Trophoblast cell (in vitro differentiated cells and primary cell): Measurements from ENCODE around the gene LHX5.

ENCODE experiments used
- DNase-seq, 2 donors: peaks; one replicate each; pipeline ENCODE4 v3.0.0-alpha.2; 2016
- H2AFZ ChIP-seq: 2 replicates; pipeline ENCODE4 v1.6.1; 2013; ENCODE audit warnings: low read length, moderate library complexity, mild to moderate bottlenecking; ENCODE audit not compliant: insufficient read depth, poor library complexity
- H2AK5ac ChIP-seq: 2 replicates; pipeline ENCODE4 v1.6.1; 2013; ENCODE audit warnings: mild to moderate bottlenecking, low read length
- H2BK120ac ChIP-seq: 2 replicates; pipeline ENCODE4 v1.6.1; 2013; ENCODE audit warnings: low read length, mild to moderate bottlenecking, moderate library complexity; ENCODE audit not compliant: insufficient read depth, poor library complexity
- H2BK12ac ChIP-seq: 2 replicates; pipeline ENCODE4 v1.6.1; 2013; ENCODE audit warnings: mild to moderate bottlenecking, low read length, moderate library complexity
- H2BK5ac ChIP-seq: 2 replicates; pipeline ENCODE4 v1.6.1; 2013; ENCODE audit warnings: low read length, low read depth, moderate library complexity, mild to moderate bottlenecking; ENCODE audit not compliant: poor library complexity
- H3K14ac ChIP-seq: 2 replicates; pipeline ENCODE4 v1.6.1; 2013; ENCODE audit warnings: mild to moderate bottlenecking, low read length
- H3K18ac ChIP-seq: 2 replicates; pipeline ENCODE4 v1.6.1; 2013; ENCODE audit warnings: mild to moderate bottlenecking, low read length
- H3K23ac ChIP-seq: 2 replicates; pipeline ENCODE4 v1.6.1; 2013; ENCODE audit warnings: low read length
- H3K27ac ChIP-seq: 2 replicates; pipeline ENCODE4 v1.5.1; 2013; ENCODE audit warnings: low read depth, mild to moderate bottlenecking, inconsistent platforms, low read length, moderate library complexity
- H3K27me3 ChIP-seq: 2 replicates; pipeline ENCODE4 v1.6.1; 2013; ENCODE audit warnings: inconsistent platforms, mild to moderate bottlenecking, low read length, moderate library complexity; ENCODE audit not compliant: insufficient read depth
- H3K36me3 ChIP-seq, 2 experiments: 1 replicate in 1 of 2; 2 replicates in 1 of 2; pipeline ENCODE4 v1.6.1; 2013; ENCODE audit warnings: low read length in 2 of 2, mild to moderate bottlenecking in 2 of 2, moderate library complexity in 1 of 2; ENCODE audit not compliant: insufficient read depth in 2 of 2, control insufficient read depth in 1 of 2
- H3K4ac ChIP-seq: 2 replicates; pipeline ENCODE4 v1.6.1; 2013; ENCODE audit warnings: low read depth, mild to moderate bottlenecking, low read length, moderate library complexity
- H3K4me1 ChIP-seq, 2 experiments: 1 replicate in 1 of 2; 2 replicates in 1 of 2; pipeline ENCODE4 v1.6.1; 2013; ENCODE audit warnings: low read length in 2 of 2, mild to moderate bottlenecking in 2 of 2, moderate library complexity in 1 of 2; ENCODE audit not compliant: insufficient read depth in 2 of 2, control insufficient read depth in 1 of 2
- H3K4me2 ChIP-seq: 2 replicates; pipeline ENCODE4 v1.6.1; 2013; ENCODE audit warnings: inconsistent platforms, mild to moderate bottlenecking, low read length, moderate library complexity
- H3K4me3 ChIP-seq: 2 replicates; pipeline ENCODE4 v1.5.1; 2013; ENCODE audit warnings: mild to moderate bottlenecking, low read depth, low read length, inconsistent platforms
- H3K79me1 ChIP-seq: one replicate; pipeline ENCODE4 v1.6.1; 2013; ENCODE audit warnings: low read length
- H3K79me2 ChIP-seq: 2 replicates; pipeline ENCODE4 v1.6.1; 2013; ENCODE audit warnings: low read length, mild to moderate bottlenecking; ENCODE audit not compliant: control insufficient read depth, insufficient read depth, poor library complexity
- H3K9ac ChIP-seq: 2 replicates; pipeline ENCODE4 v1.6.1; 2013; ENCODE audit warnings: mild to moderate bottlenecking, low read length
- H3K9me3 ChIP-seq: 2 replicates; pipeline ENCODE4 v1.6.1; 2013; ENCODE audit warnings: low read depth, mild to moderate bottlenecking, control low read depth, inconsistent platforms, low read length; ENCODE audit not compliant: insufficient read depth
- H4K12ac ChIP-seq: 2 replicates; pipeline ENCODE4 v1.6.1; 2013; ENCODE audit warnings: low read depth, mild to moderate bottlenecking, low read length, moderate library complexity
- H4K8ac ChIP-seq: 2 replicates; pipeline ENCODE4 v1.6.1; 2013; ENCODE audit warnings: low read depth, mild to moderate bottlenecking, low read length, moderate library complexity
- H4K91ac ChIP-seq: one replicate; pipeline ENCODE4 v1.6.1; 2013; ENCODE audit warnings: low read depth, mild to moderate bottlenecking, low read length, moderate library complexity
- WGBS: extraction: QIAGEN DNeasy Blood & Tissue Kit; methylation state at CpG from one replicate; pipeline ENCODE4 v1.1.7; 2013; ENCODE audit warnings: missing lambda C conversion rate; ENCODE audit not compliant: insufficient read length, insufficient coverage; ENCODE audit errors: extremely low coverage; 5-methylcytosine and 5-hydroxymethylcytosine counted together

The LHX5 gene

DNA sequence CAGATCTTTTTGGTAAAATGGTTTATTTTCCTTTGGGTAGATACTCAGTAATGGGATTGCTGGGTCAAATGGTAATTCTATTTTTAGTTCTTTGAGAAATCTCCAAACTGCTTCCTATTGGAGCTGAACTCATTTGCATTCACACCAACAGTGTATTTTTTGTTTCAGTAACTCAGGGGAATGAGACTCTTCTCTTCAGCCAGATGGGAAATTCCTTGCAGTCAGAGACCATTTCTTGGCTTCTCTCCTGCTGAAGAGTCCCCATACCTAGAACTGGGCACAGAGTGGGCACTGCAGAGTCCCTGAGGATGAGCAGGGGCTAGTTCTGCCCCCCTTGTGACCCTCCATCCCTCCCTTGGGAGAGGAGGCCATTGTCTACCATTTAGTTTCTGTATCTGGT is 38.7 kb downstream of the LHX5 start:
- Histone ChIP-seq H2BK12ac (no peak overlapping the region), H3K79me2 (no peaks in the 10 kb centered on the region), H3K27me3 (peaks cover 2% of the 10 kb centered on the region), H3K4me2 (no peak overlapping the region), H4K91ac (no peak overlapping the region), H3K36me3 (no peaks in the 10 kb centered on the region), H3K14ac (no peak overlapping the region), H3K9me3 (peaks cover 5% of the 10 kb centered on the region), H3K4me3 (no peak overlapping the region), H3K79me1 (no peaks in the 10 kb centered on the region), H3K4ac (no peak overlapping the region), H2BK5ac (no peak overlapping the region), H3K9ac (no peak overlapping the region), H3K23ac (no peak overlapping the region), H2AK5ac (no peak overlapping the region), H3K27ac (no peak overlapping the region), H3K4me1 (no peaks in the 10 kb centered on the region), H2AFZ (no peak overlapping the region), H2BK120ac (no peak overlapping the region), H4K12ac (no peak overlapping the region), H4K8ac (no peak overlapping the region), H3K18ac (no peak overlapping the region)
- DNase-seq: no peak

- H3K14ac ChIP-seq: no peak overlapping the region
- no peak overlapping the region for H3K4me2 ChIP-seq
- H3K23ac ChIP-seq: no peak overlapping the region
- H4K91ac ChIP-seq: no peak overlapping the region
- WGBS: no CpG with 5 or more reads among the region's 1 CpG
- H3K36me3 ChIP-seq: no peaks in the 10 kb centered on the region
- H2AK5ac ChIP-seq: no peak overlapping the region
- H3K27me3 ChIP-seq: peaks cover 2% of the 10 kb centered on the region
- no peak overlapping the region for H2AFZ ChIP-seq
- H2BK12ac ChIP-seq: no peak overlapping the region
- no peak overlapping the region for H4K12ac ChIP-seq
- no peaks in the 10 kb centered on the region for H3K79me2 ChIP-seq
- no peak overlapping the region for H2BK120ac ChIP-seq
- H3K27ac ChIP-seq: no peak overlapping the region
- no peak overlapping the region for H3K9ac ChIP-seq
- H2BK5ac ChIP-seq: no peak overlapping the region
- no peaks in the 10 kb centered on the region for H3K4me1 ChIP-seq
- no peak overlapping the region for H4K8ac ChIP-seq
- no peak overlapping the region for H3K4me3 ChIP-seq
- no peaks in the 10 kb centered on the region for H3K79me1 ChIP-seq
- H3K18ac ChIP-seq: no peak overlapping the region
- peaks cover 5% of the 10 kb centered on the region for H3K9me3 ChIP-seq
- no peak overlapping the region for H3K4ac ChIP-seq
- DNase-seq: no peak
These were observed 43.2 kb downstream of the LHX5 start for GRCh38 chr12:113428482-113428881.

GRCh38 chr12:113427882-113428281 is 43.8 kb downstream of the LHX5 start:
- no peak overlapping the region for H3K18ac ChIP-seq
- H4K8ac ChIP-seq: no peak overlapping the region
- H2BK120ac ChIP-seq: no peak overlapping the region
- H3K23ac ChIP-seq: no peak overlapping the region
- H3K27me3 ChIP-seq: peaks cover 2% of the 10 kb centered on the region
- H3K4me3 ChIP-seq: no peak overlapping the region
- H4K12ac ChIP-seq: no peak overlapping the region
- DNase-seq: no peak
- H2BK12ac ChIP-seq: no peak overlapping the region
- H3K36me3 ChIP-seq: no peaks in the 10 kb centered on the region
- H2BK5ac ChIP-seq: no peak overlapping the region
- no peak overlapping the region for H3K4ac ChIP-seq
- no peak overlapping the region for H3K4me2 ChIP-seq
- H3K4me1 ChIP-seq: peaks cover under 1% of the 10 kb centered on the region in 2 experiments
- H2AK5ac ChIP-seq: no peak overlapping the region
- no peaks in the 10 kb centered on the region for H3K79me1 ChIP-seq
- no peaks in the 10 kb centered on the region for H3K79me2 ChIP-seq
- WGBS: no CpG with 5 or more reads among the region's 9 CpGs
- no peak overlapping the region for H3K27ac ChIP-seq
- H3K9me3 ChIP-seq: peaks cover 5% of the 10 kb centered on the region
- no peak overlapping the region for H4K91ac ChIP-seq
- H2AFZ ChIP-seq: no peak overlapping the region
- H3K9ac ChIP-seq: no peak overlapping the region
- no peak overlapping the region for H3K14ac ChIP-seq

DNA sequence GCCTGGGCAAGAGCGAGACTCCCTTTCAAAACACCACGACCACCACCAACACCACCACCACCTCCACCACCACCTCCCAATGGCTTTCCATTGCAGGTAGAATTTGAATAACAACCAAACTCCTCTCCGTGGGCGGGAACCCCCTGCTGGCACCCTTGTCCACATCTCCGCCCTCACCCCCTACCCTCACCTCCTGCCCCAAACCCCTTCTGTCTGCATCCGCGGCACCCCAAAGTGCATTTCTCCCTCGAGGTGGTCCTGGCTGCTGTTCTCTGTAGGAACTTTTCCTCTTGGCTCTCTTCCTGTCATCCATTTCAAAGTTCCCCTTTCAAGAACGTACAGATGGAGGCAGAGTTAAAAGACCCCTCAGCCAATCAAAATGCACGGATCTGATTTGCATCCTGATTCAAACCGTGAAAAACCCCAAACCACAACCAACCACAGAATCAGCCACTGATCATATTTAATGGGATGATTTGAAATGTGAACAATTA is 45.7 kb downstream of the LHX5 start:
- no CpG with 5 or more reads among the region's 11 CpGs for WGBS
- Histone ChIP-seq H3K14ac (no peak overlapping the region), H2BK5ac (no peak overlapping the region), H2AFZ (no peak overlapping the region), H2AK5ac (no peak overlapping the region), H3K27me3 (peaks cover 2% of the 10 kb centered on the region), H4K8ac (no peak overlapping the region), H3K79me1 (peaks cover 4% of the 10 kb centered on the region), H3K4me2 (no peak overlapping the region), H4K91ac (no peak overlapping the region), H3K4me1 (peaks cover 7 to 10% of the 10 kb centered on the region in 2 experiments), H3K4ac (no peak overlapping the region), H3K4me3 (no peak overlapping the region), H3K36me3 (no peaks in the 10 kb centered on the region), H3K23ac (no peak overlapping the region), H2BK12ac (no peak overlapping the region), H3K18ac (no peak overlapping the region), H4K12ac (no peak overlapping the region), H3K79me2 (peaks cover 3% of the 10 kb centered on the region), H3K27ac (no peak overlapping the region), H2BK120ac (no peak overlapping the region), H3K9me3 (peaks cover 5% of the 10 kb centered on the region), H3K9ac (no peak overlapping the region)
- no peak for DNase-seq
